HEK293 (cell line): Measurements from ENCODE around the gene MCM5.
A peak's percentile ranks its signal among the peaks of the same experiment; 100 is the strongest.

ENCODE experiments used
- GLIS1 ChIP-seq: fragments of 450-650 bp; formaldehyde crosslinking; IDR thresholded peaks from 2 replicates; pipeline ENCODE4 v1.5.1; 2016; ENCODE audit warnings: missing biosample characterization, missing genetic modification characterization
- GLIS2 ChIP-seq: fragments of 450-650 bp; formaldehyde crosslinking; IDR thresholded peaks from 2 replicates; pipeline ENCODE4 v1.5.1; 2016; ENCODE audit warnings: missing biosample characterization, missing genetic modification characterization
- SCRT2 ChIP-seq: fragments of 450-650 bp; formaldehyde crosslinking; IDR thresholded peaks from 2 replicates; pipeline ENCODE4 v1.5.1; 2016; ENCODE audit warnings: missing biosample characterization, missing genetic modification characterization
- ZBTB17 ChIP-seq: fragments of 450-650 bp; formaldehyde crosslinking; IDR thresholded peaks from 2 replicates; pipeline ENCODE4 v1.5.1; 2016; ENCODE audit warnings: missing biosample characterization, missing genetic modification characterization
- ZBTB48 ChIP-seq: fragments of 450-650 bp; formaldehyde crosslinking; IDR thresholded peaks from 2 replicates; pipeline ENCODE4 v1.5.1; 2016; ENCODE audit warnings: missing biosample characterization, missing genetic modification characterization
- ZBTB7A ChIP-seq: fragments of 450-650 bp; formaldehyde crosslinking; IDR thresholded peaks from 2 replicates; pipeline ENCODE4 v1.5.1; 2016; ENCODE audit warnings: low read depth, missing biosample characterization, missing genetic modification characterization
- ZFP37 ChIP-seq: fragments of 450-650 bp; formaldehyde crosslinking; IDR thresholded peaks from 2 replicates; pipeline ENCODE4 v1.5.1; 2016; ENCODE audit warnings: missing biosample characterization, missing genetic modification characterization
- ZFP69B ChIP-seq: fragments of 450-650 bp; formaldehyde crosslinking; IDR thresholded peaks from 2 replicates; pipeline ENCODE4 v1.5.1; 2016; ENCODE audit warnings: missing biosample characterization, missing genetic modification characterization
- ZNF112 ChIP-seq: fragments of 450-650 bp; formaldehyde crosslinking; IDR thresholded peaks from 2 replicates; pipeline ENCODE4 v1.5.0; 2017; ENCODE audit warnings: missing biosample characterization, missing genetic modification characterization
- ZNF16 ChIP-seq: fragments of 450-650 bp; formaldehyde crosslinking; IDR thresholded peaks from 2 replicates; pipeline ENCODE4 v1.5.1; 2016; ENCODE audit warnings: low read depth, missing biosample characterization, missing genetic modification characterization
- ZNF174 ChIP-seq: fragments of 450-650 bp; formaldehyde crosslinking; IDR thresholded peaks from 2 replicates; pipeline ENCODE4 v1.5.0; 2017; ENCODE audit warnings: missing biosample characterization, mild to moderate bottlenecking, missing genetic modification characterization
- ZNF184 ChIP-seq: fragments of 450-650 bp; IDR thresholded peaks from 2 replicates; pipeline ENCODE4 v1.5.1; 2018; ENCODE audit warnings: missing biosample characterization, mild to moderate bottlenecking, missing genetic modification characterization
- ZNF280C ChIP-seq: fragments of 450-650 bp; formaldehyde crosslinking; IDR thresholded peaks from 2 replicates; pipeline ENCODE4 v1.5.1; 2016; ENCODE audit warnings: missing biosample characterization, missing genetic modification characterization
- ZNF280D ChIP-seq: fragments of 450-650 bp; formaldehyde crosslinking; IDR thresholded peaks from 2 replicates; pipeline ENCODE4 v1.5.1; 2016; ENCODE audit warnings: missing biosample characterization, missing genetic modification characterization
- ZNF341 ChIP-seq: fragments of 450-650 bp; formaldehyde crosslinking; IDR thresholded peaks from 2 replicates; pipeline ENCODE4; 2016; ENCODE audit warnings: low read depth, missing biosample characterization, missing genetic modification characterization
- ZNF366 ChIP-seq: fragments of 450-650 bp; formaldehyde crosslinking; conservative IDR thresholded peaks from 2 replicates; pipeline ENCODE4 v1.5.1; 2016; ENCODE audit warnings: missing biosample characterization, missing genetic modification characterization
- ZNF391 ChIP-seq: fragments of 450-650 bp; formaldehyde crosslinking; IDR thresholded peaks from 2 replicates; pipeline ENCODE4 v1.5.1; 2016; ENCODE audit warnings: low read depth, missing biosample characterization, missing genetic modification characterization, borderline replicate concordance
- ZNF514 ChIP-seq: fragments of 450-650 bp; formaldehyde crosslinking; IDR thresholded peaks from 2 replicates; pipeline ENCODE4 v1.5.1; 2016; ENCODE audit warnings: missing biosample characterization, missing genetic modification characterization
- ZNF518A ChIP-seq: fragments of 450-650 bp; formaldehyde crosslinking; conservative IDR thresholded peaks from 2 replicates; pipeline ENCODE4 v1.5.1; 2016; ENCODE audit warnings: low read depth, missing biosample characterization, missing genetic modification characterization
- ZNF530 ChIP-seq: fragments of 450-650 bp; formaldehyde crosslinking; IDR thresholded peaks from 2 replicates; pipeline ENCODE4 v1.5.1; 2016; ENCODE audit warnings: low read depth, missing biosample characterization, missing genetic modification characterization
- ZNF561 ChIP-seq: fragments of 450-650 bp; IDR thresholded peaks from 2 replicates; pipeline ENCODE4 v1.5.1; 2018; ENCODE audit warnings: missing biosample characterization, missing genetic modification characterization, borderline replicate concordance
- ZNF626 ChIP-seq: fragments of 450-650 bp; sonication (Bioruptor Pico); formaldehyde crosslinking; IDR thresholded peaks from 2 replicates; pipeline ENCODE4 v1.5.1; 2018; ENCODE audit warnings: missing biosample characterization, missing genetic modification characterization, inconsistent platforms
- ZNF654 ChIP-seq: fragments of 450-650 bp; formaldehyde crosslinking; IDR thresholded peaks from 2 replicates; pipeline ENCODE4 v1.5.1; 2016; ENCODE audit warnings: low read depth, missing biosample characterization, missing genetic modification characterization
- ZNF785 ChIP-seq: fragments of 450-650 bp; formaldehyde crosslinking; IDR thresholded peaks from 2 replicates; pipeline ENCODE4 v1.5.1; 2016; ENCODE audit warnings: missing biosample characterization, missing genetic modification characterization
- ZSCAN30 ChIP-seq: fragments of 450-650 bp; IDR thresholded peaks from 2 replicates; pipeline ENCODE4 v1.5.1; 2018; ENCODE audit warnings: missing biosample characterization, mild to moderate bottlenecking, missing genetic modification characterization, moderate library complexity

MCM5 gene

GRCh38 chr22:35350539-35351503, 49.1 kb upstream of the MCM5 start (continued):
- no peak for TF ChIP-seq ZNF280D (tag by site-specific recombination)
- no peak for TF ChIP-seq ZNF341 (tag by site-specific recombination)
- TF ChIP-seq ZNF530 (tag by site-specific recombination): no peak
- peak; percentile 67; the same call in 1 of the 2 replicates for TF ChIP-seq ZNF391 (tag by site-specific recombination)
- TF ChIP-seq ZFP37: peak; percentile 56; the same call in 1 of the 2 replicates
- TF ChIP-seq ZNF112 (tag by site-specific recombination): no peak
- no peak for TF ChIP-seq ZNF785 (tag by site-specific recombination)
- 0 out of 2 replicates have a peak, but pooled peaks have one; percentile 22 for TF ChIP-seq ZFP69B (tag by site-specific recombination)
- TF ChIP-seq ZNF518A: 0 out of 2 replicates have a peak, but pooled peaks have one; percentile 8
- no peak for TF ChIP-seq ZNF626
- TF ChIP-seq ZBTB17 (tag by site-specific recombination): peak; percentile 65
- no peak for TF ChIP-seq ZNF184 (tag by site-specific recombination)
- peak; percentile 45; the same call in 1 of the 2 replicates for TF ChIP-seq GLIS1
- peak; percentile 66; the same call in 1 of the 2 replicates for TF ChIP-seq ZBTB48 (tag by site-specific recombination)
- TF ChIP-seq ZNF280C (tag by site-specific recombination): no peak
- TF ChIP-seq ZNF654 (tag by site-specific recombination): peak; percentile 98
- TF ChIP-seq ZSCAN30 (tag by site-specific recombination): peak; percentile 76; the same call in 1 of the 2 replicates
- peak; percentile 46; the same call in 1 of the 2 replicates for TF ChIP-seq ZNF366
- 0 out of 2 replicates have a peak, but pooled peaks have one; percentile 4 for TF ChIP-seq ZNF561 (tag by site-specific recombination)
- TF ChIP-seq ZNF16 (tag by site-specific recombination): no peak
- TF ChIP-seq ZNF514 (tag by site-specific recombination): no peak
- no peak; the same call in 1 of the 2 replicates for TF ChIP-seq ZBTB7A
- peak; percentile 7; the same call in 1 of the 2 replicates for TF ChIP-seq GLIS2 (tag by site-specific recombination)
- TF ChIP-seq ZNF174 (tag by site-specific recombination): no peak
- TF ChIP-seq SCRT2: no peak; the same call in 1 of the 2 replicates
